GM21390 (cell line): ENCODE measurements around the gene MCC.
A peak's percentile ranks its signal among the peaks of the same experiment; 100 is the strongest.

Experiments
- ATAC-seq: cut with Tn5 transposase; IDR thresholded peaks from one replicate; pipeline ENCODE4 v1.9.1; 2021; ENCODE audit not compliant: unreplicated experiment

MCC gene

GRCh38 chr5:113487781-113488644 lies at the start of gene MCC:
Gene MCC, minus strand, starts transcription at chr5:113488453.
- no peak for ATAC-seq

GRCh38 chr5:113531481-113532159 lies 43.4 kb upstream of the MCC start:
- ATAC-seq, result no peak

- no peak for ATAC-seq
These were observed 39.5 kb upstream of the MCC start for GRCh38 chr5:113527746-113528145.

- no peak for ATAC-seq
These were observed 38.2 kb upstream of the MCC start for GRCh38 chr5:113526421-113526820.

GRCh38 chr5:113524927-113525326 lies 36.7 kb upstream of the MCC start:
- peak; percentile 58 for ATAC-seq

GRCh38 chr5:113523168-113523567 lies 34.9 kb upstream of the MCC start:
- ATAC-seq, result no peak

GRCh38 chr5:113520899-113521298 lies 32.6 kb upstream of the MCC start:
- ATAC-seq, result no peak

- peak; percentile 56 for ATAC-seq
These were observed 32.2 kb upstream of the MCC start for GRCh38 chr5:113520429-113520828.

GRCh38 chr5:113519412-113519811 lies 31.2 kb upstream of the MCC start:
- no peak for ATAC-seq

- no peak for ATAC-seq
These were observed 30.6 kb upstream of the MCC start for GRCh38 chr5:113518884-113519283.

GRCh38 chr5:113514289-113514635 lies 26.0 kb upstream of the MCC start:
- ATAC-seq, result no peak

GRCh38 chr5:113513384-113514288 lies 25.4 kb upstream of the MCC start, which contains the start of gene YTHDC2:
Gene YTHDC2, plus strand, starts transcription at chr5:113513694. Its CDS starts 202 bp downstream, at chr5:113513896.
- ATAC-seq, result peak; percentile 98

GRCh38 chr5:113512341-113512740 lies 24.1 kb upstream of the MCC start:
- no peak for ATAC-seq

- no peak for ATAC-seq
These were observed 22.7 kb upstream of the MCC start for GRCh38 chr5:113510836-113511451.

GRCh38 chr5:113508756-113509155 lies 20.5 kb upstream of the MCC start:
- no peak for ATAC-seq

GRCh38 chr5:113507601-113508000 lies 19.3 kb upstream of the MCC start:
- ATAC-seq, result no peak

GRCh38 chr5:113505181-113505580 lies 16.9 kb upstream of the MCC start:
- no peak for ATAC-seq

- no peak for ATAC-seq
These were observed 14.9 kb upstream of the MCC start for GRCh38 chr5:113503146-113503545.

GRCh38 chr5:113502073-113502472 lies 13.8 kb upstream of the MCC start:
- no peak for ATAC-seq

- ATAC-seq, result no peak
These were observed 7.2 kb upstream of the MCC start for GRCh38 chr5:113495422-113495841.

- ATAC-seq, result no peak
These were observed 5.2 kb upstream of the MCC start for GRCh38 chr5:113493446-113493845.
